H54 (cell line): ENCODE measurements around the gene ZNF75A.
A peak's percentile ranks its signal among the peaks of the same experiment; 100 is the strongest.

Experiments used
- DNase-seq: peaks from one replicate; pipeline ENCODE4 v3.0.0; 2011; ENCODE audit warnings: low spot score, mixed read lengths; ENCODE audit not compliant: insufficient read length
- FAIRE-seq: peaks from 3 replicates; lab custom pipeline; 2011; peaks lifted over from hg19 to GRCh38; lab: Jason Lieb, UNC
- POLR2A ChIP-seq: IDR thresholded peaks from 2 replicates; pipeline ENCODE4 v1.6.1; 2011; ENCODE audit warnings: low read depth, mild to moderate bottlenecking, low read length

The ZNF75A gene

GRCh38 chr16:3276679-3277078 lies 28.6 kb upstream of the ZNF75A start:
- TF ChIP-seq POLR2A = no peak
- FAIRE-seq = no peak
- DNase-seq = no peak

- no peak for FAIRE-seq
- no peak for DNase-seq
- no peak for TF ChIP-seq POLR2A
These were observed 24.0 kb upstream of the ZNF75A start for GRCh38 chr16:3281222-3281820.

- FAIRE-seq (no peak), DNase-seq (peak; percentile 71)
- no peak for TF ChIP-seq POLR2A
These were observed 23.1 kb upstream of the ZNF75A start for GRCh38 chr16:3282103-3282729.

- FAIRE-seq = peak; percentile 60
- peak; percentile 95 for DNase-seq
- TF ChIP-seq POLR2A = peak; percentile 52
These were observed 22.4 kb upstream of the ZNF75A start, which contains the start of gene ZNF263 for GRCh38 chr16:3282730-3283542. TSS of gene ZNF263 (plus strand) at chr16:3283491. CDS start at chr16:3283819, 328 bp downstream.

GRCh38 chr16:3283543-3284447 lies 21.5 kb upstream of the ZNF75A start:
- no peak for DNase-seq
- TF ChIP-seq POLR2A = no peak
- FAIRE-seq = no peak

GRCh38 chr16:3285131-3285530 lies 20.2 kb upstream of the ZNF75A start:
- DNase-seq (no peak), FAIRE-seq (no peak)
- no peak for TF ChIP-seq POLR2A

GRCh38 chr16:3289998-3290673 lies 15.2 kb upstream of the ZNF75A start:
- TF ChIP-seq POLR2A = no peak
- no peak for DNase-seq
- no peak for FAIRE-seq

- FAIRE-seq (no peak), DNase-seq (no peak)
- no peak for TF ChIP-seq POLR2A
These were observed 12.7 kb upstream of the ZNF75A start for GRCh38 chr16:3292604-3293003.

GRCh38 chr16:3295209-3295608 lies 10.1 kb upstream of the ZNF75A start:
- no peak for TF ChIP-seq POLR2A
- DNase-seq (no peak), FAIRE-seq (no peak)

GRCh38 chr16:3295783-3296182 lies 9.5 kb upstream of the ZNF75A start:
- DNase-seq (no peak), FAIRE-seq (no peak)
- TF ChIP-seq POLR2A = no peak

- FAIRE-seq = no peak
- no peak for DNase-seq
- no peak for TF ChIP-seq POLR2A
These were observed 927 bp upstream of the ZNF75A start for GRCh38 chr16:3304370-3304769.

GRCh38 chr16:3306078-3306477 lies 781 bp downstream of the ZNF75A start:
- no peak for DNase-seq
- FAIRE-seq = no peak
- TF ChIP-seq POLR2A = no peak

- DNase-seq (no peak), FAIRE-seq (no peak)
- TF ChIP-seq POLR2A = no peak
These were observed 6.2 kb downstream of the ZNF75A start for GRCh38 chr16:3311496-3311895.
